Uterus (tissue), 2 donors: Measurements from ENCODE around the gene NPHP4.

Source experiments
- CTCF ChIP-seq, 4 experiments: fragments of 200-600 bp in 2 of 4; fragments of 450-650 bp in 2 of 4; sonication (generic) in 2 of 4; IDR thresholded peaks; one replicate each; pipeline ENCODE4 v1.5.1; 2016 to 2019; ENCODE audit warnings: antibody characterized with exemption in 4 of 4, mild to moderate bottlenecking in 2 of 4, moderate library complexity in 1 of 4
- POLR2A ChIP-seq, 2 donors: fragments of 450-650 bp; IDR thresholded peaks; one replicate each; pipeline ENCODE4 v1.6.1; 2016; ENCODE audit warnings: antibody characterized with exemption in 2 of 2, mild to moderate bottlenecking in 1 of 2, moderate library complexity in 1 of 2

- TF ChIP-seq CTCF (IDR thresholded peaks at IDR 0.05) (no peak), POLR2A (IDR thresholded peaks at IDR 0.05) (no peak)
These were observed 43.6 kb downstream of the NPHP4 start for GRCh38 chr1:5948681-5949005.
